HG03103 (cell line): ENCODE data around the gene LGI4.
"Not testable (repeated sequence)": the region's sequence is repeated elsewhere in the genome, so short reads cannot be mapped to it uniquely, and the experiment has no call there.

Source experiments
- ATAC-seq: cut with Tn5 transposase; IDR thresholded peaks from one replicate; pipeline ENCODE4 v1.9.1; 2021; ENCODE audit warnings: low read depth; ENCODE audit not compliant: unreplicated experiment

The LGI4 gene

GRCh38 chr19:35142606-35143230, 7.9 kb upstream of the LGI4 start:
- ATAC-seq = no peak

GRCh38 chr19:35141837-35142605, 7.2 kb upstream of the LGI4 start:
- ATAC-seq = no peak

- ATAC-seq = peak; percentile 66
These were observed 6.3 kb upstream of the LGI4 start for GRCh38 chr19:35140962-35141836.

- ATAC-seq = no peak
These were observed 5.5 kb upstream of the LGI4 start for GRCh38 chr19:35140207-35140961.

- ATAC-seq = no peak
These were observed 3.5 kb upstream of the LGI4 start, which contains the start of gene FXYD1 for GRCh38 chr19:35138305-35138892. Gene FXYD1, plus strand, starts transcription at chr19:35138824. Its CDS starts 1,256 bp downstream, at chr19:35140080.

GRCh38 chr19:35136977-35137702, 2.3 kb upstream of the LGI4 start:
- ATAC-seq = no peak

GRCh38 chr19:35136231-35136630, 1.4 kb upstream of the LGI4 start:
- no peak for ATAC-seq

- no peak for ATAC-seq
These were observed 590 bp upstream of the LGI4 start for GRCh38 chr19:35135389-35135909.

- no peak for ATAC-seq
These were observed 1.0 kb downstream of the LGI4 start for GRCh38 chr19:35133826-35134225.

GRCh38 chr19:35132254-35132653, 2.6 kb downstream of the LGI4 start:
- no peak for ATAC-seq

GRCh38 chr19:35130761-35131720, 3.8 kb downstream of the LGI4 start:
- no peak for ATAC-seq

- ATAC-seq = not testable (repeated sequence)
These were observed 5.1 kb downstream of the LGI4 start for GRCh38 chr19:35129724-35130274.

- ATAC-seq = no peak
These were observed 6.3 kb downstream of the LGI4 start for GRCh38 chr19:35128398-35129057.

- no peak for ATAC-seq
These were observed 7.0 kb downstream of the LGI4 start for GRCh38 chr19:35127871-35128270.

GRCh38 chr19:35126624-35126959, 8.3 kb downstream of the LGI4 start:
- ATAC-seq = no peak

GRCh38 chr19:35125749-35126623, 8.9 kb downstream of the LGI4 start:
- no peak for ATAC-seq
